IPS DF 4.7 (cell line): ENCODE data around the gene DUSP2.

Source experiments
- DNase-seq: peaks from one replicate; pipeline ENCODE4 v3.0.0-alpha.2; 2013; ENCODE audit warnings: low spot score; ENCODE audit errors: extremely low read depth

The DUSP2 gene

DNA sequence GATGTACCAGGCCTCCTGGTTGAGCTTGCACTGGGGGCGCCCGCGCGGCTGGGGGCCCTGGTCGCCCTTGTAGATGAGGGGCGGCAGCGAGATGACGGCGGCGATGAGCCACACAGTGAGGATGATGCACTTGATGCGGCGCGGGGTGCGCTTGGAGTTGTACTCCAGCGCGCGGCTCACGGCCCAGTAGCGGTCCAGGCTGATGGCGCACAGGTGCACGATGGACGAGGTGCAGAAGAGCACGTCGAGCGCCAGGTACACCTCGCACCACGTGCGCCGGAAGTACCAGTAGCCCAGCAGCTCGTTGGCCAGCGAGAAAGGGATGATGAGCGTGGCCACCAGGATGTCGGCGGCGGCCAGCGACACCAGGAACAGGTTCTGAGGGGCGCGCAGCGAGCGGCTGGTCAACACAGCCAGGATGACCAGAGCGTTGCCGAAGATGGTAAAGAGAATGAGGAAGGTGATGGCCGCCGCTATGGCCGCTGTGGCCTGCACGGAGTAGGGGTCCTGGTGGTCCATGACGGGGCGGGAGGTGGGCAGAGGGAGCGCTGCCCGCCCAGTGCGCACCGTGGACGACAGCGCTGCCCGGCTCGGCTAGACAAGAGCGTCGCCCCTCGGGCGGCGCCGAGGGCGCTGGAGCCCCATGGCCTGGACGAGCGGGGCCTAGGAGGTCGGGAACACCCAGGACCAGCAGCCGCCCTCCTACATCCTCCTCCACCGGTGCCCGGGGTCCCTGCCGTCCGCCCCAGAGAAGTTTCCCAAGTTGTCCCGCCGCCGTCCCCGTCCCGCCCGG, 29.4 kb downstream of the DUSP2 start:
- DNase-seq, result no peak

DNA sequence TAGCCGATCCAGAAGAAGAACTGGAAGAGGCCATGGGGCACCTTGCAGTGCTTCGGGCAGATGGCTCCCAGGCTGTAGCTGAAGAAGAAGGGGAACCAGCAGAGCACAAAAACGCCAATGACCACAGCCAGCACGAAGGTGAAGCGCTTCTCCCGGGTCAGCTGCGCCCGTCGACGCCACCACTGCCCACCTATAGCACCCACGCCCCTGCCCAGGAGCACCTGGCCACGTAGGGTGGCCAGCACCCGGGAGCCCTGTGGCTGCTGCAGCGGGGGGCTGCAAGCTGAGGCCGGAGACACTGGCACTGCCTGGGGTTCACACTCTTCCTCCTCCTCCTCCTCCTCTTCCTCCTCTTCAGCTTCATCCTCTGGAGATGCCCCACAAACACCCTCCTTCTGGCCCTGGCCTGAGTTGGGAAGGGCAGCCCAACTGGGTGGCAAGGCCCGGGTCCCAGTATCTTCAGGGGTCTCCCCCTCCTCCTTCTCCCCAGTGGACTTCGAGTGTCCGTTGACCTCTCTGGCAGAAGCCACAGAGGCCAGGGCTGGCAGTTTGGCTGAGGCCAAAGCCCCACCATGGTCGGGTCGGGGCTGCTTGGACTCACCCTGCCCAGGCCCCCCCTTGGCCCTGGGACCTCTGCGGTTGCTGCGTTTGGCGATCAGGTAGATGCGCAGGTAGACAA, 30.2 kb downstream of the DUSP2 start:
- DNase-seq, result no peak

GRCh38 chr2:96114546-96114902, 30.7 kb downstream of the DUSP2 start:
- no peak for DNase-seq

DNA sequence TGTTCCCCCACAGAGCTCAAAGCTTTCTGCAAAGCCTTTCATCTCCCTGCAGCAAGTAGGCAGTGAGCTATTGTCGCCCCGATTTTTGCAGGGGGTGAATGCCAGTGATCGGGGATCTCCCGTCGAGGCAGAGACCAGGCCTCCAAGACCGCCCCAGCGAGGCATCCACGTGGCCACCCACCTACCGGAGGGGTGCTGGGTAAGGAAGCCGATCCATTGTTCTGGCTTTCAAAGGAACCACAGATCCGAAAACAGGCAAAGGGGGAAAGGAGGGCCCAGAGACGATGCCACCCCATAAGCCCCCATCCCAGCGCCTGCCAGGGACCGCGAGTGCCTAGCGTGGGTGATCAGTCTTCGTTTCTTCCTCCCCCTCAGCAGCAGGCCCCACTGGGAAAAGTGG, 31.3 kb downstream of the DUSP2 start:
- DNase-seq, result no peak

DNA sequence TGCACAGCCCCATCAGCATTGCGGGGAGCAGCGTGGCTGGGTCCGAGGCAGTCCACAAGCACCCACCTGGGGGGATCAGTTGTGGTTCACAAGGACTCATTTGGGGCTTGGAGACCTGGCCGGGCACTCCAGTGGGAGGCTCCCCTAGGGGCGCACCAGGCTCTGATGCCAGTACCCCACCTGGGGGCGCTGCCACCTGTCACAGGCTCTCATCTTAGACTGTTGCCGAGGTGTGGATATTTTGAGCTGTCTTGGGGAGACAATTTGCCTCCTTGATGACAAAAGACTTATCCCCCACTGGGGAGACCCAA, 31.9 kb downstream of the DUSP2 start:
- no peak for DNase-seq

GRCh38 chr2:96112501-96113366, 32.5 kb downstream of the DUSP2 start:
- DNase-seq, result no peak

DNA sequence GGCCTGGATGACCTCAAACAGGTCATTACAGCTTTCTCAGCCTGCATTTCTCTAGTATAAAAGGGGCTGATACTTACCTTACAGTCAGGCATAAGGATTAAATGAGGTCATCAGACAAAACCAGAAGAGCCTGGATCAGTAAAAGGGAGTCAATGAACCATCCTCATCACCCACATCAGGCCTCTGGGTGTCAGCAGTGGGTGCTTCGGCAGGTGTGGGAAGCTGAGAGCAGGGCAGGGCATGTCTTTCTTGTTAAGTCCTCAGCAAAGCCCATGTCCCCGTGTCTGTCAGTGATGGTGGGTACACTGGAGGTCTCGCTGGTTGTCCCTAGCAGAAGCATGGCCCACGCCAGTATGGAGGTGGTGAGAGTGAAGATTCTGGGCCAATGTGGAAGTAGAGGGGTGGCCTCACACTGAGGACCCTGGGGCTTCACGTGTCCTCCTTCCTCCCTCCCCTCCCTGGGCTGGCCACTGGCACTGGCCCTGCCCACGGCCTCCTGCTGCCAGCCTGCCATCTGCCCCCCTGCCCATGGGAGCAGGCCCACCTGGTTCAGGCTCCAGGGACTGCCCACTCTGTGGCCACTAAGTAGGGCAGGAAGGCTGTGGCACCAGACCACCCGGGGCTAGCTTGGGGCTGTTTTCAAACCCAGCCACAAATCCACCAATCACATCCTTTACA, 33.3 kb downstream of the DUSP2 start:
- no peak for DNase-seq

DNA sequence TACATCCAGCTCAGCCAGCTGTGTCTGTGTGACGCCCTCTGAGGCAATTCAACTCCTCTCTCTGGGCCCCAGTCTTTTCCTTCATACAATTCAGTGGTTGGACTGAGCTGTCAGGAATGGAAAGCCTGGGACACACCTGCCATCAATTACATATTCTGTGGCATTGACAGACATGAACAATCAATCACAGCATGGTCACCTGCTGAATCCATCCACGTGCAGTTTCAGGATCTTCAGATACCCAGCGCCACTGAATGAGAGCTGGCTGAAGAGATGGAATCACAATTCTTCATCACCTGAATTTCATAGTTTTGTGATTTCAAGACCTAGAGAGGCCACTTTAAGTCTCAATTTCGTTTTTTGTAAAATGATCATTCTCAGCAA, 34.0 kb downstream of the DUSP2 start:
- no peak for DNase-seq

GRCh38 chr2:96110621-96111256, 34.5 kb downstream of the DUSP2 start:
- DNase-seq, result no peak

GRCh38 chr2:96109931-96110511, 35.2 kb downstream of the DUSP2 start:
- DNase-seq, result no peak

DNA sequence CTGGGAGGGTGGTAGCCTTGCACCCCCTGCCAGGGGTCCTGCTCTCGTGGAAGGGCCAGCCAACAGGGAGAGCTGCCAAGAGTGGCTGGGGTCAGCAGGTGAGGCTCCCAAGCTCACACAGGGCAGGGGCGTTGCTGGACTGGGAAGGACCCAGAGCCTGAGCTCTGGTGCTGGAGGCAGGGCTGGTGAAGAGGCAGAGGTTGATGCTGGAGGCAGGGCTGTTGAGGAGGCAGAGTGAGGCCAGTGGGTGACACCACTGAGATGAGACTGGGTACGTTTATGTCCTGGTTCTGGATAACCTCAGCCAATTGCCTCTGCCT, 35.9 kb downstream of the DUSP2 start:
- DNase-seq, result no peak

GRCh38 chr2:96108541-96109360, 36.5 kb downstream of the DUSP2 start:
- DNase-seq, result no peak

- DNase-seq, result no peak
Observed at GRCh38 chr2:96108151-96108540, 37.1 kb downstream of the DUSP2 start.

DNA sequence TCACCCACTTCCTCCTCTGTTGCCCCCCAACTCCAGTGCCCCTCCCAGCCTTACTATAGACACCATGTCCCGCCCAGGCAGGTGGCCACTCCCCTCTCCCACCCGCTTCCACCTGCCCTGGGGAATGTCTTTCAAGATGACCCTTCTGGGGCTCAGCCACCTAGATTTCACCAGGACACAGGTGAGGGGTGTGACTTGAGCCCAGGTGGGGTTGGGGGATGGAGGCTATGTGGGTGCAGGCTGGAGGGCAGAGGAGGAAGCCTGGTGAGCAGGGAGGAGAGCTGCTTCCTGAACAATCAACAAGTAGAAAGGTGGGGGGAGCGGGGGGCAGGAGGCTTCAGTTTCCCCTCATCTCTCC, 37.6 kb downstream of the DUSP2 start:
- DNase-seq, result no peak

- no peak for DNase-seq
Observed at GRCh38 chr2:96106991-96107707, 38.1 kb downstream of the DUSP2 start.

DNA sequence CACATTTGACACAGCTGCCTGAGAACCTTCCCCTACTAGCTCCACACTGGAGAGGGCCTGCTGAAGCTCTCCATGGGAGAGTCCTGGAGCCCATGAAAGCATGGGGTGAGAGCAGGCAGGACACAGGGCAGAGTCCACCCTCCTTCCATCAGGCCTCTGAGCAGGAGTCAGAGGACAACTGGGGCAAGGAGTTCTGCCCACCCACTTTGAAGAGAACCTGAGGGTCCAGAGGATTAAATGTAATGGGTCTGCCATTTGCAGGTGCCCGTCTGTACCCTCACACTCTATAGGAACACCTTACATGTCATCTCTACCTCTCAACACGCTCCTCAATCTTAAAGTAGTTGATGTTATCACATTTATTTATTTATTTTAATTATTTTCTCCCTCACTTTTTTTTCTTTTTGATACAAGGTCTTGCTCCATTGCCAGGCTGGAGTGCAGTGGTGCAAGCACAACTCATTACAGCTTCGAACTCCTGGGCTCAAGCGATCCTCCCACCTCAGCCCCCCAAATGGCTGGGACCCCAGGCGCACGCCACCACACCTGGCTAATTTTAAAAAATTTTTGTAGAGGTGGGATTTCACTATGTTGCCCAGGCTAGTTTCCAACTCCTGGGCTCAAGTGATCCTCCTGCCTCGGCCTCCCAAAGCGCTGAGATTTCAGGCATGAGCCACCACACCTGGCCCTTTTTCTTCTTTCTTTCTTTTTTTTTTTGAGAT, 39.1 kb downstream of the DUSP2 start:
- no peak for DNase-seq

GRCh38 chr2:96105152-96105915, 39.9 kb downstream of the DUSP2 start:
- no peak for DNase-seq

DNA sequence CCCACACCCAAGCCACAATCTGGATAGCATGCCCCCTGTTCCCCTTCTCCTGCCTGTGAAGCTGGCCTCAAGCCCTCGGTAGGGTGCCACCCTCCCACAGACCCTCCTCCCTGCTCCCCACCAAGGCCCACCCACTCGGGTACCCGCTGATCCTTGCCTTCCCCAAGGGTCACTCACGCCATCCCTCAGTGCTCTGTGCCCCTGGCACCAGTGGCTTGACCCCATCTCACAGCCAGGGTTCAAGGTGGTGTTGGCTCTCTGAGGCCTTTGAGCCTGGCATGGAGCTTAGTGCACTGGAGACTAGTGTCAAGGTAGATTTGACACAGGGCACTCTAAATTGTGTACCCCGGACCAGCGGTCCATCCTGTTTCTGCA, 40.8 kb downstream of the DUSP2 start:
- DNase-seq, result no peak
